Cardiac muscle cell (in vitro differentiated cells and primary cell): ENCODE measurements around the gene POP7. TPM values are rescaled to one million over a fixed set of nuclear protein-coding genes. Genes with fewer than 3 reads are reported as not detected.
A peak's percentile ranks its signal among the peaks of the same experiment; 100 is the strongest.
"Not testable (repeated sequence)": the region's sequence is repeated elsewhere in the genome, so short reads cannot be mapped to it uniquely, and the experiment has no call there.

Experiments
- DNase-seq, 2 donors: peaks; one replicate each; pipeline versions ENCODE4 v3.0.0 to v3.0.0-alpha.2; 2010 to 2017; ENCODE audit warnings: low read depth in 1 of 2, low spot score in 1 of 2
- H3K27ac ChIP-seq: fragments of 200-600 bp; sonication (generic); 2 replicates; pipeline ENCODE4 v1.5.1; 2016
- H3K27me3 ChIP-seq: fragments of 200-600 bp; sonication (generic); 2 replicates; pipeline ENCODE4 v1.6.0; 2016; ENCODE audit warnings: control low read depth
- H3K36me3 ChIP-seq: fragments of 200-600 bp; sonication (generic); 2 replicates; pipeline ENCODE4 v1.5.1; 2016; ENCODE audit warnings: control low read depth
- H3K4me1 ChIP-seq: fragments of 200-600 bp; sonication (generic); 2 replicates; pipeline ENCODE4 v1.8.1; 2017; ENCODE audit warnings: low read depth, mild to moderate bottlenecking, mixed run types
- H3K4me3 ChIP-seq: fragments of 200-600 bp; sonication (generic); 2 replicates; pipeline ENCODE4 v1.5.1; 2016; ENCODE audit warnings: mild to moderate bottlenecking
- H3K9me3 ChIP-seq: fragments of 200-600 bp; sonication (generic); 2 replicates; pipeline ENCODE4 v1.5.1; 2017; ENCODE audit warnings: low read depth, mild to moderate bottlenecking, control low read depth
- polyA plus RNA-seq: library from polyadenylated mRNA; unstranded; fragments of >200 nt; fragmentation: Nextera tagmentation; extraction: Ambion mirVana; gene quantifications from 2 replicates; pipeline ENCODE4 v1.2.1, GENCODE V29; 2016
- total RNA-seq: library from RNA; depleted of rRNA; stranded (reverse); fragments of >200 nt; gene quantifications from 2 replicates; pipeline ENCODE4 v1.2.3, GENCODE V29; 2016
- TF ChIP-seq, protein P1 (sequence below): IDR thresholded peaks from 2 replicates; pipeline ENCODE4 v1.5.1; 2012; ENCODE audit warnings: low read depth, mild to moderate bottlenecking, low read length

POP7 gene
- total RNA-seq = 30.6 and 45.7 TPM in 2 replicates
- polyA plus RNA-seq = 40.2 and 68.3 TPM in 2 replicates

DNA sequence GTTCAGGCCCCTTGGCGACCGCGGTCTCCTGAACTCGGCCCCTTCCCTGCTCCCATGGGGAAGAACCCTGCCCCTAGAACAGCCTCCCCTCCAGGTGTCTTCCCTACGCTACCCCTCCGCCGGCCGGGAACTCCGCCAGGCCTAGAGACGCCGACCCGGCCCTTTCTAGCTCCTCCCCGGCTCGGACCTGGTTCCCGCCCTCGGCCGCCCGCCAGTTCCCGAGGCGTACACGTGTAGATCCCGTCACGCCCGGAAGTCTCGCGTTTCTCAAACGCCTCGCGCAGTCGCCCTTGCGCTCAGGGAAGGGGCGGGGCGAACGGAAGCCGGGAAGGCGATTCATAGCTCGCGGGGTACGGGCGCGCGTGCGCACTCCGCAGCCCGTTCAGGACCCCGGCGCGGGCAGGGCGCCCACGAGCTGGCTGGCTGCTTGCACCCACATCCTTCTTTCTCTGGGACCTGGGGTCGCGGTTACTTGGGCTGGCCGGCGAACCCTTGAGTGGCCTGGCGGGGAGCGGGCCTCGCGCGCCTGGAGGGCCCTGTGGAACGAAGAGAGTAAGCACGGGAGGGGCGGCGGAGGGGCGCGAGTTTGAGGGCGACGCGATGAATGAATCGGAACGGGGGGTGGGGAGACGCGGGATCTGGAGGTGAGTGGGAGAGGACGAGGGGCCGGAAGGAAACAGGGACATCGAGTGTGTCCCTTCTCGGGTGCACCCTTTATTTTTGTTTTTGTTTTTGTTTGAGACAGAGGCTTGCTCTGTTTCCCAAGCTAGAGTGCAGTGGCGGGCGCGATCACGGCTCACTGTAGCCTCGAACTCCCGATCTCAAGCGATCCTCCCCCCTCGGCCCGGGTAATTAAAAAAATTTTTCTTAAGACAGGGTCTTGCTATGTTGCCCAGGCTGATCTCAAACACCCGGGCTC, at the start of gene POP7:
Gene POP7 (plus strand): TSS at position 369 of the 919 bp plus-strand sequence. CDS start 710 bp downstream, outside the sequence.
- TF ChIP-seq, protein P1, sequence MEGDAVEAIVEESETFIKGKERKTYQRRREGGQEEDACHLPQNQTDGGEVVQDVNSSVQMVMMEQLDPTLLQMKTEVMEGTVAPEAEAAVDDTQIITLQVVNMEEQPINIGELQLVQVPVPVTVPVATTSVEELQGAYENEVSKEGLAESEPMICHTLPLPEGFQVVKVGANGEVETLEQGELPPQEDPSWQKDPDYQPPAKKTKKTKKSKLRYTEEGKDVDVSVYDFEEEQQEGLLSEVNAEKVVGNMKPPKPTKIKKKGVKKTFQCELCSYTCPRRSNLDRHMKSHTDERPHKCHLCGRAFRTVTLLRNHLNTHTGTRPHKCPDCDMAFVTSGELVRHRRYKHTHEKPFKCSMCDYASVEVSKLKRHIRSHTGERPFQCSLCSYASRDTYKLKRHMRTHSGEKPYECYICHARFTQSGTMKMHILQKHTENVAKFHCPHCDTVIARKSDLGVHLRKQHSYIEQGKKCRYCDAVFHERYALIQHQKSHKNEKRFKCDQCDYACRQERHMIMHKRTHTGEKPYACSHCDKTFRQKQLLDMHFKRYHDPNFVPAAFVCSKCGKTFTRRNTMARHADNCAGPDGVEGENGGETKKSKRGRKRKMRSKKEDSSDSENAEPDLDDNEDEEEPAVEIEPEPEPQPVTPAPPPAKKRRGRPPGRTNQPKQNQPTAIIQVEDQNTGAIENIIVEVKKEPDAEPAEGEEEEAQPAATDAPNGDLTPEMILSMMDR = no peak
- Histone ChIP-seq H3K4me3 (peak within 1 kb of the TSS; percentile 79), H3K9me3 (no peaks in the 10 kb centered on the region), H3K4me1 (peaks cover 10% of the 10 kb centered on the region), H3K27ac (peak within 1 kb of the TSS; percentile 75), H3K27me3 (no peaks in the 10 kb centered on the region), H3K36me3 (no peaks in the 10 kb centered on the region)
- DNase-seq = peak; percentile 99

DNA sequence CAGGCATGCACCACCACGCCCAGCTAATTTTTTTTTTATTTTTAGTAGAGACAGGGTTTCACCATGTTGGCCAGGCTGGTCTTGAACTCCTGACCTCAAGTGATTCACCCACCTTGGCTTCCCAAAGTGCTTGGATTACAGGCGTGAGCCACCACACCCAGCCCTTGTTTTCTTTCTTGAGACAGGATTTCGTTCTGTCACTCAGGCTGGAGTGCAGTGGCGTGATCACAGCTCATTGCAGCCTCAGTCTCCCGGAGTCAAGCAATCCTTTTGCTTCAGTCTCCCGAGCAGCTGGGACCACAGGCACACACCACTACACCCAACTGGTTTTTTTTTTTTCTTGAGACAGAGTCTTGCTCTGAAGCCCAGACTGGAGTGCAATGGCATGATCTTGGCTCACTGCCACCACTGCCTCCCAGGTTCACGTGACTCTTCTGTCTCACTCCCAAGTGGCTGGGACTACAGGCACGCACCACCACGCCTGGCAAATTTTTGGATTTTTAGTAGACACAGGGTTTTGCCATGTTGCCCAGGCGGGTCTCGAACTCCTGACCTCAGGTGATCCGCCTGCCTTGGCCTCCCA, 43.6 kb upstream of the POP7 start:
- not testable (repeated sequence) for H3K27ac ChIP-seq, H3K27me3 ChIP-seq, H3K4me3 ChIP-seq, H3K9me3 ChIP-seq, H3K36me3 ChIP-seq, H3K4me1 ChIP-seq
- DNase-seq = peak in 1 of 2 donors; percentile 21

DNA sequence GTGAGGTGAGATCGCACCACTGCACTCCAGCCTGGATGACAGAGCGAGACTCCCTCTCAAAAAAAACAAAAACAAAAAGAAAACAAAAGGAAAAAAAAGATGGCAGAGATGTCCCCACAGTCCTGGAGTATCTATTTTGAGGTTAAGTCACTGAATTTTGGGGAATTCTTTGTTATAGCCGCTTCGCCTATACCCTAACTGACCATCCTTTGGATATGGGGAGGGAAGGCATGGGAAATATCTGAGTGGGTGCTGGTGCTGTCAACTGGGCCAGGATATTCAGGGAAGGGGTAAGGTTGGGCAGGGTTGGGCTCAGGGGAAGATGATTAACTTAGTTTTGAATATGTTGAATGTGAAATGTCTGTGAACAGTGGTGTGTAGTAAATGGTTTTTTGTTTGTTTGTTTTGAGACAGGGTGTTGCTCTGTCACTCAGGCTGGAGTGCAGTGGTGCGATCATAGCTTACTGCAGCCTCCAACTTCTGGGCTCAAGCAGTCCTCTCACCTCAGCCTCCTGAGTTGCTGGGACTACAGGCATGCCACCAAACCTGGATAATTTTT, 40.7 kb upstream of the POP7 start:
- H3K9me3 ChIP-seq = no peaks in the 10 kb centered on the region
- DNase-seq = no peak
- no peak overlapping the region for H3K27ac ChIP-seq
- H3K4me3 ChIP-seq = no peak overlapping the region
- TF ChIP-seq, protein P1 = no peak
- peaks cover 12% of the 10 kb centered on the region for H3K27me3 ChIP-seq
- no peaks in the 10 kb centered on the region for H3K4me1 ChIP-seq
- no peaks in the 10 kb centered on the region for H3K36me3 ChIP-seq

DNA sequence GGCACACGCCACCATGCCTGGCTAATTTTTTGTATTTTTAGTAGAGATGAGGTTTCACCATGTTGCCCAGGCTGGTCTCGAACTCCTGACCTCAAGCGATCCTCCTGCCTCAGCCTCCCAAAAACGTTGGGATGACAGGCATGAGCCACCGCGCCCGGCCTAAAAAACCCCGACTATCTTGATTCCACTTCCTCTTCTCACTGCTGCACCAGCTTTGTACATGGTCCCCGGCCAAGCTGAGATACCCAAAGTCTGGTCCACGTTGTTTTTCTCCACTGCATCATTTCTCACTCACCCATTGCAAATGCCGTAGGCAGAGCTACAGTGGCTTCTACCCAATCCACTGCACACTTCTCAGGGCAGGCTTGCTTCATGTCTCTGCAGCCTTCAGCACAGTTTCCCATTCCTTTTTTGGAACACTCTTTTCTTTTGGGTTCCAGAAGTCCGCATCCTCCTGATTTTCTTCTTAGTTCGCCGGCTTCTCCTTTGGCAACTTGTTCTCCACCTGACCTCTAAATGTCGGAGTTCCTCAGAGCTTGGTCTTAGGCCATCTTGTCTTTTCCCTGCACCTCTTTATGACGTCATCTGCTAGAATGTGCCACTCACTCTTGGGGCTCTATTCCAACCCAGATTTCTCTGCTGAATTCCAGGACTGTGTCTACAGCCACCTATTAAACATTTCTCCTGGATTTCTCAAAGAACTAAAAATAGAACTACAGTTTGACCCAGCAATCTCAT, 38.4 kb upstream of the POP7 start:
- Histone ChIP-seq H3K27me3 (peaks cover 15% of the 10 kb centered on the region), H3K9me3 (no peaks in the 10 kb centered on the region), H3K4me3 (no peak overlapping the region), H3K36me3 (no peaks in the 10 kb centered on the region), H3K4me1 (no peaks in the 10 kb centered on the region), H3K27ac (no peak overlapping the region)
- DNase-seq = no peak
- TF ChIP-seq, protein P1 = no peak

DNA sequence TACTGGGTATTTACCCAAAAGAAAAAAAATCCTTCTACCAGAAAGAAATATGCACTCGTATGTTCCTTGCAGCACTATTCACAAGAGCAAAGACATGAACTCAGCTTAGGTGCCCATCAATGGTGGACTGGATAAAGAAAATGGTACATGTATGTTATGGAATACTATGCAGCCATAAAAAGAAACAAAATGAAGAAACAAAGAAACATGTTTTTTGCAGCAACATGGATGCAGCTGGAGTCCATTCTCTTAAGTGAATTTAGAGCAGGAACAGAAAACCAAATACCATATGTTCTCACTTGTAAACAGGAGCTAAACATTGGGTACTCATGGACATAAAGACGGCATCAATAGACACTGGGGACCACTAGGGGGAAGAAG, 37.9 kb upstream of the POP7 start:
- no peaks in the 10 kb centered on the region for H3K4me1 ChIP-seq
- TF ChIP-seq, protein P1 = no peak
- H3K9me3 ChIP-seq = no peaks in the 10 kb centered on the region
- DNase-seq = no peak
- no peak overlapping the region for H3K4me3 ChIP-seq
- no peak overlapping the region for H3K27ac ChIP-seq
- no peaks in the 10 kb centered on the region for H3K36me3 ChIP-seq
- peaks cover 15% of the 10 kb centered on the region for H3K27me3 ChIP-seq

DNA sequence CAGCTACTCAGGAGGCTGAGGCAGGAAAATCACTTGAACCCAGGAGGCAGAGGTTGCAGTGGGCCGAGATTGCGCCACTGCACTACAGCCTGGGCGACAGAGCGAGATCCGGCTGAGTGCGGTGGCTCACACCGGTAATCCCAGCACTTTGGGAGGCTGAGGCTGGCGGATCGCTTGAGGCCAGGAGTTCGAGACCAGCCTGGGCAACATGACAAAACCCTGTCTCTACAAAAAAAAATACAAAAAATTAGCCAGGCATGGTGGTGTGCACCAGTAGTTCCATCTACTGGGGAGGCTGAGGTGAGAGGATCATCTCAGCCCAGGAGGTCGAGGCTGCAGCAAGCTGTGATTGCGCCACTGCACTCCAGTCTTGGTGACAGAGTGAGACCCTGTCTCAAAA, 36.8 kb upstream of the POP7 start:
- not testable (repeated sequence) for H3K36me3 ChIP-seq, DNase-seq, H3K4me1 ChIP-seq, H3K27ac ChIP-seq, H3K9me3 ChIP-seq, H3K4me3 ChIP-seq
- peaks cover 15% of the 10 kb centered on the region for H3K27me3 ChIP-seq
